Endodermal cell (in vitro differentiated cells): Measurements from ENCODE around the gene NMT2. TPM values are rescaled to one million over a fixed set of nuclear protein-coding genes. Genes with fewer than 3 reads are reported as not detected.

Experiments
- DNase-seq: peaks from one replicate; pipeline ENCODE4 v3.0.0-alpha.2; 2017
- H3K27ac ChIP-seq: 2 replicates; pipeline ENCODE4 v1.5.1; 2013; ENCODE audit warnings: mild to moderate bottlenecking, low read depth, low read length, moderate library complexity
- H3K27me3 ChIP-seq: 2 replicates; pipeline ENCODE4 v1.6.1; 2013; ENCODE audit warnings: mild to moderate bottlenecking, low read length, moderate library complexity; ENCODE audit not compliant: insufficient read depth, control insufficient read depth, poor library complexity, severe bottlenecking
- H3K36me3 ChIP-seq: 2 replicates; pipeline ENCODE4 v1.7.0; 2013; ENCODE audit warnings: mild to moderate bottlenecking, low read length, moderate library complexity; ENCODE audit not compliant: control insufficient read depth, insufficient read depth
- H3K4me1 ChIP-seq: one replicate; pipeline ENCODE4 v1.7.0; 2013; ENCODE audit warnings: low read length; ENCODE audit not compliant: control insufficient read depth, insufficient read depth
- H3K4me3 ChIP-seq: 2 replicates; pipeline ENCODE4 v1.5.1; 2013; ENCODE audit warnings: mild to moderate bottlenecking, low read length, moderate library complexity
- H3K9ac ChIP-seq: 2 replicates; pipeline ENCODE4 v1.6.1; 2013; ENCODE audit warnings: mild to moderate bottlenecking, low read length, moderate library complexity; ENCODE audit not compliant: poor library complexity, severe bottlenecking; ENCODE audit errors: extremely low read depth
- H3K9me3 ChIP-seq: 2 replicates; pipeline ENCODE4 v1.6.1; 2013; ENCODE audit warnings: mild to moderate bottlenecking, low read length, moderate library complexity; ENCODE audit not compliant: control insufficient read depth
- H3K27ac Mint-ChIP-seq: 2 replicates; pipeline ENCODE4 v1.8.0; 2020; ENCODE audit warnings: mixed read lengths
- H3K27me3 Mint-ChIP-seq: 2 replicates; pipeline ENCODE4 v1.8.0; 2021; ENCODE audit warnings: mild to moderate bottlenecking, mixed read lengths; ENCODE audit not compliant: insufficient read depth
- H3K36me3 Mint-ChIP-seq: 2 replicates; pipeline ENCODE4 v1.8.0; 2020; ENCODE audit warnings: low read depth, mixed read lengths
- H3K4me1 Mint-ChIP-seq: 2 replicates; pipeline ENCODE4 v1.8.0; 2020; ENCODE audit warnings: mixed read lengths
- H3K4me3 Mint-ChIP-seq: 2 replicates; pipeline ENCODE4 v1.8.0; 2020; ENCODE audit warnings: mild to moderate bottlenecking, moderate library complexity, mixed read lengths
- H3K9me3 Mint-ChIP-seq: 2 replicates; pipeline ENCODE4 v1.8.0; 2020; ENCODE audit warnings: mild to moderate bottlenecking, mixed read lengths
- WGBS, 2 experiments: methylation state at CpG; one replicate each; pipeline versions ENCODE4 v1.1.5 to v1.1.7; 2013; ENCODE audit warnings: missing lambda C conversion rate in 2 of 2, mixed read lengths in 1 of 2; ENCODE audit not compliant: insufficient coverage in 1 of 2, insufficient read length in 1 of 2; 5-methylcytosine and 5-hydroxymethylcytosine counted together
- total RNA-seq, 2 donors: library from RNA; stranded (reverse); fragmentation: NEBNext Ultra II Directional in 1 of 2; extraction: Animal tissue kit (Norgen Biotek cat#: 25700) in 1 of 2; gene quantifications; 2 replicates in 1 of 2; 3 replicates in 1 of 2; pipeline ENCODE4 v1.2.1, GENCODE V29; 2021
- TF ChIP-seq, protein P1 (sequence below): fragments of 200-600 bp; sonication (generic); conservative IDR thresholded peaks from 2 replicates; pipeline ENCODE4 v1.5.0; 2021; ENCODE audit warnings: antibody characterized with exemption, mild to moderate bottlenecking

Gene NMT2
- total RNA-seq, 2 donors from 2014 or later, result 21.7 to 21.9 TPM

DNA sequence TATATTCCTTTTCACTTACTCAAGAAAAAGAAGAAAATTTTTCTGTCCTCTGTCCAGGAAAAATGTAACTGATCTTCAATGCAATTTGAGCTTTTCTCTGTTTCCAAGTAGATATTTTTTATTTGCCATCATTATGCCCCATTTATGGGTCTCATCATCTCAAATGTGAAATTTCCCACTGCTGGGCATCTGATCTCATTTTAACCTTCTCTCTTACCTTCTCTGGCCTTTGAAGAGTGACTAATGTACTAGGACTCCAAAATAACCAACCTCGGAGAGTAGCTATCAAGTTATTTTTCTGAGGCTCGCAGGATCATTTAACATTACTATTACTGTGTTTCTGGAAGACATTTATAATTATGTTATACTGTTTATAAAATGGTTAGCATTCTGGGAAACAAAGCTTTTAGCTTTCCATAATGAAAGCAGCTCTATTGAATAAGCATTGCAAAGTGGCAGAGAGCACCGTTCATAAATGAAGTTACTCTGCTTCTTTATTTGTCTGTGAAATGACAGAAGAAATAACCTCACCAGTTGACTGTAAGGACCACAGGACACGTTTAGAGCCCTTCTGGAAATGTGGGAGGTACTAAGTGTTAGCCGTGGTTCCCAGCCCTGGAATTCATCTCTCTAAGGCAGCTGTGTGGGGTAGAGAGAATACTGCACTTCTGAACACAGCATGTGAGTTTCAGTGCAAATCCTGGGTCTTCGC lies 33.3 kb upstream of the NMT2 start:
- Mint-ChIP-seq H3K36me3 (peaks cover 5% of the 10 kb centered on the region), H3K4me3 (no peak overlapping the region), H3K4me1 (peaks cover 23% of the 10 kb centered on the region), H3K27me3 (no peaks in the 10 kb centered on the region), H3K27ac (peak overlapping the region; percentile 93), H3K9me3 (no peaks in the 10 kb centered on the region)
- WGBS, 2 experiments, result 80 to 88% methylated on average over 3 to 6 of the region's 6 CpGs
- no peak overlapping the region for H3K9ac ChIP-seq
- H3K27me3 ChIP-seq, result no peaks in the 10 kb centered on the region
- DNase-seq, result no peak
- H3K27ac ChIP-seq, result no peak overlapping the region
- TF ChIP-seq, protein P1, sequence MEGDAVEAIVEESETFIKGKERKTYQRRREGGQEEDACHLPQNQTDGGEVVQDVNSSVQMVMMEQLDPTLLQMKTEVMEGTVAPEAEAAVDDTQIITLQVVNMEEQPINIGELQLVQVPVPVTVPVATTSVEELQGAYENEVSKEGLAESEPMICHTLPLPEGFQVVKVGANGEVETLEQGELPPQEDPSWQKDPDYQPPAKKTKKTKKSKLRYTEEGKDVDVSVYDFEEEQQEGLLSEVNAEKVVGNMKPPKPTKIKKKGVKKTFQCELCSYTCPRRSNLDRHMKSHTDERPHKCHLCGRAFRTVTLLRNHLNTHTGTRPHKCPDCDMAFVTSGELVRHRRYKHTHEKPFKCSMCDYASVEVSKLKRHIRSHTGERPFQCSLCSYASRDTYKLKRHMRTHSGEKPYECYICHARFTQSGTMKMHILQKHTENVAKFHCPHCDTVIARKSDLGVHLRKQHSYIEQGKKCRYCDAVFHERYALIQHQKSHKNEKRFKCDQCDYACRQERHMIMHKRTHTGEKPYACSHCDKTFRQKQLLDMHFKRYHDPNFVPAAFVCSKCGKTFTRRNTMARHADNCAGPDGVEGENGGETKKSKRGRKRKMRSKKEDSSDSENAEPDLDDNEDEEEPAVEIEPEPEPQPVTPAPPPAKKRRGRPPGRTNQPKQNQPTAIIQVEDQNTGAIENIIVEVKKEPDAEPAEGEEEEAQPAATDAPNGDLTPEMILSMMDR, result no peak
- peaks cover 5% of the 10 kb centered on the region for H3K36me3 ChIP-seq
- H3K9me3 ChIP-seq, result no peaks in the 10 kb centered on the region
- no peak overlapping the region for H3K4me3 ChIP-seq
- peaks cover 3% of the 10 kb centered on the region for H3K4me1 ChIP-seq

DNA sequence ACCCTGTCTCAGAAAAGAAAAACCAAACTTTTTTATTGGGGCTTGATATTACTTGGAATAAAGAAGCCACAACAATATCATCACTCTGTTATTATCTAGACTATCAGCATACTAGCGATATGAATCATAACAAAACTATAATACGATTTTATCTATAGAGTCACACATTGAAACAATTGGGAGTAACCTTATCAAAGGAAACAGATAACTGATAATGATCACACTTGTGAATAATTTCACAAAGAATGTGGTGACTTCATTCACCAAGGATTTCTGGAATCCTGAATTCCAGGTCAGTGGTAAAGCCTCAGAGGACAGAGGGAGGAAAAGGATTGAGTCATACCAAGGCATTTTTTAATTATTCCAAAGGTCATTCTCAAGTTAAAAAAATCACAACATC lies 32.1 kb upstream of the NMT2 start:
- peaks cover 5% of the 10 kb centered on the region for H3K36me3 ChIP-seq
- peaks cover 23% of the 10 kb centered on the region for H3K4me1 Mint-ChIP-seq
- no peaks in the 10 kb centered on the region for H3K9me3 ChIP-seq
- H3K4me3 Mint-ChIP-seq, result no peak overlapping the region
- no peak overlapping the region for H3K27ac ChIP-seq
- H3K9ac ChIP-seq, result peak overlapping the region; percentile 7
- H3K27ac Mint-ChIP-seq, result peak overlapping the region; percentile 93
- TF ChIP-seq, protein P1, result no peak
- H3K9me3 Mint-ChIP-seq, result no peaks in the 10 kb centered on the region
- H3K27me3 Mint-ChIP-seq, result no peaks in the 10 kb centered on the region
- no peak for DNase-seq
- peaks cover 3% of the 10 kb centered on the region for H3K4me1 ChIP-seq
- no peaks in the 10 kb centered on the region for H3K27me3 ChIP-seq
- H3K36me3 Mint-ChIP-seq, result peaks cover 5% of the 10 kb centered on the region
- H3K4me3 ChIP-seq, result no peak overlapping the region
- 64 to 70% methylated on average over 2 of the region's 2 CpGs for WGBS, 2 experiments

DNA sequence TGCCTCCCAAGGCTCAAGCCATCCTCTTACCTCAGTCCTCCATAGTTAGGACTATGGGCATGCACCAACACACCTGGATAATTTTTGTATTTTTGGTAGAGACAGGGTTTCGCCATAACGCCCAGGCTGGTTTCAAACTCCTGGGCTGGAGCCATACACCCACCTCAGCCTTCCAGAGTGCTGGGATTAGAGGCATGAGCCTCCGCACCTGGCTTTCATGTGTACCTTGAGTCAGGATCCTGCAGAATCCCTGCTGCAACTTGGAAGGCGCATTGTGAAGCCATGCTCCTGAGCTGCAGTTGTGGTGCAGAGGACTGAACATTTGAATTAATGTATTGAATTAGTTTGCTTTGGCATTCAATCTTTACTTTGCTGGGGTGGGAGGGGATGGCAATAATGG lies 29.4 kb upstream of the NMT2 start:
- peaks cover 19% of the 10 kb centered on the region for H3K4me1 Mint-ChIP-seq
- 84 to 92% methylated on average over 2 to 4 of the region's 4 CpGs for WGBS, 2 experiments
- no peak overlapping the region for H3K4me3 Mint-ChIP-seq
- H3K9me3 ChIP-seq, result no peaks in the 10 kb centered on the region
- no peaks in the 10 kb centered on the region for H3K9me3 Mint-ChIP-seq
- peaks cover 2% of the 10 kb centered on the region for H3K4me1 ChIP-seq
- H3K4me3 ChIP-seq, result no peak overlapping the region
- H3K27me3 Mint-ChIP-seq, result no peaks in the 10 kb centered on the region
- peaks cover 5% of the 10 kb centered on the region for H3K36me3 ChIP-seq
- DNase-seq, result no peak
- H3K27me3 ChIP-seq, result no peaks in the 10 kb centered on the region
- no peak overlapping the region for H3K27ac ChIP-seq
- TF ChIP-seq, protein P1, result no peak
- no peak overlapping the region for H3K9ac ChIP-seq
- peaks cover 5% of the 10 kb centered on the region for H3K36me3 Mint-ChIP-seq
- H3K27ac Mint-ChIP-seq, result no peak overlapping the region
